HG03378 (cell line): Measurements from ENCODE around the gene PACSIN1.

ENCODE experiments used
- ATAC-seq: cut with Tn5 transposase; IDR thresholded peaks from one replicate; pipeline ENCODE4 v1.9.1; 2021; ENCODE audit warnings: mild to moderate bottlenecking, moderate library complexity; ENCODE audit not compliant: unreplicated experiment

Gene PACSIN1

DNA sequence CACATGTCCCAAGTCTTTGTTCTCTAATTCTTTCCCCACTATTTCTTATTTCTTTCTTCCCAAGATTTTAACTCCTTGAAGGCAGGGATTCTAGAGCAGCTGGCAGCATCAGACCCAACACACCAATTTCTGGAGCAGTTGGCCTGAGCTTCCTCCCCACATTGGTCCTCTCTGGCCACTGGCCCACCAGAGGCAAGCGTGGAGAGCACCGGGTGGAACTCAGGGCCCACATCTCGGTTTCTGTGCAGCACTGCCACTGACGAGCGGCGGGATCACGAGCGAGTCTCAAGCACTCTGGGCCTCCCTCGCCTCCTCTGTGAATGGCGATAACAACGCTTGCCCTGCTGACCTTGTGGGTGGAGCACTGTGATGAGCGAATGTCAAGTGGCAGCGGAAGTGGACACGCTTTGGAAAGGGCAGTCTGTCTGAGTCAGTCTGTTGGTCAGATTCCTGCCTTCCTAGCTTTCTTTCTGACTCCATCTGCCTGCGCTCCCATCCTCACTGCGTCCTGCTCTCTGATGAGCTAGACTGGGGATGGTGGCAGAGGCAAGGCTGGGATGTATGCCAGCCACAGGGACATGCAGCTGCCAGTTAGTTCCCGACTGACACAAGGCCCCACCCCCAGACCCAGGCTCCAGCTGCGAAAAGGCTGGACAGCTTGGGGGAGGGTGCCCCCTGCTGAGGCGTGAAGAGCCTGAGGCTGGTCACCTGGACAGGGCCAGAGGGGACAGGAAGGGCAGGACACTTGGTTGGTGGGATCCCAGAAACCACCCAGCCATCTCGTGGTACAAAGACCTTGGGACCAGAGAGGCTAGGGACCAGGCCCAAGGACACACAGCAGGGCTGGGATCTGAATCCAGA, 94.7 kb downstream of the PACSIN1 start:
- ATAC-seq: no peak

DNA sequence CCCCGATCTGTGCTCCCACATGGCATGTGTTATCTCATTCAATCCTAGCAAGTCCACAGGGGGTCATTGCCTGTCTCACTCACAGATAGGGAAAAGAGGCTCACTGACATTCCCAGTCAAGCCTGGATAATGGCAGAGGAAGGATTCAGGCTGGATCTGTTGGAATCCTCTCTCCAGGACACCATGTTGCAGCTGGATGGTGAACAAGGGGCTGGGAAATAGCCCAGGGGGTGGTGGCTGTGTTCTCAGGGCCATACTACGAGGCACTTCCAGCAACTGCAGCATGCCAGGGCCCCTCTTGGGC, 95.3 kb downstream of the PACSIN1 start:
- no peak for ATAC-seq

DNA sequence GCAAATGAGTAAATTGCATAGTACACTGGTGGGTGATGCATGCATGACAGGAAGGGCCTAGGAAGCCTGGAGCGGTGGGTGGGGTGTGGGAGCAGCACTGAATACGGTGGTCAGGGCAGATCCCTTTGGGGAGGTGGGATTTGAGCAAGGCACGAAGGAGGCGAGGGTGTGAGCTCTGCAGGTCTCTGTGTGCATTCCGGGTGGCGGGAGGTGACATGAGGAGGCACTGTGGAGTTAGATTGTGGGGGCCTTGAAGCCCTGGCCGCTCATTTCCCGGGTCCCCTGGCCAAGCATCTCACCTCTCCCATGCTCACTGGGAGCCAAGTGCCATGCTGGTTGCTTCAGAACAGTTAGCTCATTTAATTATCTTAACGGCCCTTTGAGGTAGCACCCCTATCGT, 96.5 kb downstream of the PACSIN1 start:
- ATAC-seq: no peak

DNA sequence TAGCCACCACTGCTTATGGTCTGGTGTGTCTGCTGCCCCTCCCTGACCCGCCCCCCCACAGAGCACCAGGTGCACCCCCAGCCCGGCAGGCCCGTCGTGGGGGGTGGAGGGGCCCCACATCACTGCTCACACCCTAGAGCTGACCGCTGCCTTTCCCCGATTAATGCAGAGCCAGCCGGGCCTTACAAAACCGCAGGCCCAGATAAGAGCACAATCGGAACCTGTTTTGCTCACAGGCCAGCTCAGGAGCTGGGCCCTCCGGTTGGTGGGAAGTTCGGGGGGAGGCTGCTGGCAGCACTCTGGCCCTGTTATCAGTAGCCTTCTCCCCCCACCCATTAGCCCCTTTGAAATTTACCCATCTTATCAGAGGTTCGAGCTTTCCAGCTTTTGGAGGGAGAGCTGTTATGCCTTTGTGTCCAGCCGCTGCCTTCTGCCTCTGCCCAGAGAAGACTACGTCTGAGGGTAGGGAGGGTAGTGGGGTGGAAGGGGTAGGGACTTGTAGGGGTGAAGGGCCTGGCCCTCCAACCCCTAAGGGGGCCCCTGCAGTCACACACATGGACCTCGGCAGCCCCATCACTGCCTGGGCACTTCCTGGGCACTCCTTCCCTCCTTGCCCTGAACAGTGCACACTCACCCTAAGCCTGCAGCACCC, 97.1 kb downstream of the PACSIN1 start:
- no peak for ATAC-seq

DNA sequence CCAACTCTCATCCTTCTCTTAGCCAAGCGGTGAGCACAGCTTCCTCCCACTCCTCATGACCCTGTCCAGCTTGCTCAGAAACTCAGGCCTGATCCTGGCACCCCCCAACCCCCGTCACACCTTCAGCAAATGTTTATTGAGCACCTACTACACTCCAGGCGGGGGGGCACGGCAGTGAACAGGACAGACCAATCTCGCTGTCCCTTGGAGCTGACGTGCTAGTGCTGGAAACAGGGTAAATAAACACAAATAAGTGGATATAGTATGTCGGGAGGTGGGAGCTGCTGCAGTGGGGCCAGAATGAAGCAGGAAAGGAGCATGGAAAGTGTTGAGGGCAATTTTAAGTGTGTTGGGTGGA, 97.6 kb downstream of the PACSIN1 start:
- no peak for ATAC-seq

DNA sequence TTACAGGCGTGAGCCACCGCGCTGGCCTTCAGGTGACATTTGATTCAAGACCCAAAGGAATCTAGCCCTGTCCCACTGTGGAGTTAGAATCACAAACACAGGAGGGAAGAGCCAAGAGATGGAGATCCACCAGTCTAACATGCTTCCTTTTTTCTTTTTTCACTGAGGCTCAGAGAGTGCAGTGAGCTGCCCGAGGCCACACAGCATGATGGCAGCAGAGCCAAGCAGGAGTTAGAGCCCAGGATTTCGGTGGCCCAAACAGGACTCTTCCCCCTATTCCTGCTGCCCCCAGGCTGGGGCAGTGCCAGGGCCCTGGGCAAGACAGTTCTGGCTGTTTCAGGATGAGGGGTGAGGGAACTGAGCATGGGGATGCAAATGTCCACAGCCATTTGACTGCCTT, 98.3 kb downstream of the PACSIN1 start:
- ATAC-seq: no peak

DNA sequence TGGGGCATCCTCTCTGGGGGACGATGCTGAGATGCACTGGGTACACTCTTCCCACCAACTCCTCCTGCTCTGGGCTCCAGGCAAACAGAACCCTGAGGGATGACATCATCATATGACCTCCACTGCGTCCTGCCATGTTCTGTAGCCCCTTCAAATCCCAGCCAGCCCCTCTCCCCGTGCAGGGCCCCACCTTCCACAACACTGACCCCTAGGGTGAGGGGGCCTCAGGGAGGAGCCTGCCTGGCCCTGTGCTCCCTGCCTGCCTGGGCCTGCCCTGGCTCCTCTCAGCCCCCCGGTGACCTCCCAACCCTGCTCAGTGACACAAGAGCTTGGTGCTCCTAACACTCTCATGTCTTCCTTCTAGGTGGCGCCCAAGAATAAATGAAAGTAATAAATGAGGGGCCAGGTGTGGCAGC, 99.9 kb downstream of the PACSIN1 start:
- no peak for ATAC-seq

DNA sequence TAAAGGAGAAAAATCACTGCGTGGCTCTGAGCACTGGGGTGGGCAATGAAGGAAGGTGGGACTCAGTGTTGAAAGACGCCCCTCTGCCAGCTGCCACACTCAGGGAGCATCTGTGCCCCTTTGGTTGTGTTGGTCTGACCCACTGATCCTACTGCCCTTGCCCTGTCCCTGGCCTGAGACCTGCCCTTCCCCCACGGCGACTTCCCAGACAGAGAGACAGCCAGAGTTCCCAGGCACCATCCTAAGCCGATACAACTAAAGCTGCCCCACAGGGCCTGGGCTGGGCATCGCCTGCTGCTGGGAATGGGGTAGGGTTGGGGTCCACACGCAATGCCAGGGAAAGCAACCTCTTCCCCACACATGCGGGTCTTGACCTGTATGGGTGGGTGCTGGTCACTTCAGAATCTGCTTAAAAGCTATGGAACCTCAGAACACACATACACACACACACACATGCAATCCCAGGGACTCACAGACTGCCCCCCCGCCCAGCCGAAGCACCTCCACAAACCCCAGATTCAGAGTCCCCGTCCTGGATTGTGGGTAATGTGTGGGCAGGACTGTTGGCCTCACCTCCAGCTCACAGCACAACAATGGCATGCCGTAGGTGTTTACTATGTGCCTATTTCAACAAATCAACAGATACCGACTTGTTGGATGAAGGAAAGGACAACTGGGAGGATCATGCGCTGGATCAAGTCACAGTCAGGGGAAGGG, 101.1 kb downstream of the PACSIN1 start:
- no peak for ATAC-seq

DNA sequence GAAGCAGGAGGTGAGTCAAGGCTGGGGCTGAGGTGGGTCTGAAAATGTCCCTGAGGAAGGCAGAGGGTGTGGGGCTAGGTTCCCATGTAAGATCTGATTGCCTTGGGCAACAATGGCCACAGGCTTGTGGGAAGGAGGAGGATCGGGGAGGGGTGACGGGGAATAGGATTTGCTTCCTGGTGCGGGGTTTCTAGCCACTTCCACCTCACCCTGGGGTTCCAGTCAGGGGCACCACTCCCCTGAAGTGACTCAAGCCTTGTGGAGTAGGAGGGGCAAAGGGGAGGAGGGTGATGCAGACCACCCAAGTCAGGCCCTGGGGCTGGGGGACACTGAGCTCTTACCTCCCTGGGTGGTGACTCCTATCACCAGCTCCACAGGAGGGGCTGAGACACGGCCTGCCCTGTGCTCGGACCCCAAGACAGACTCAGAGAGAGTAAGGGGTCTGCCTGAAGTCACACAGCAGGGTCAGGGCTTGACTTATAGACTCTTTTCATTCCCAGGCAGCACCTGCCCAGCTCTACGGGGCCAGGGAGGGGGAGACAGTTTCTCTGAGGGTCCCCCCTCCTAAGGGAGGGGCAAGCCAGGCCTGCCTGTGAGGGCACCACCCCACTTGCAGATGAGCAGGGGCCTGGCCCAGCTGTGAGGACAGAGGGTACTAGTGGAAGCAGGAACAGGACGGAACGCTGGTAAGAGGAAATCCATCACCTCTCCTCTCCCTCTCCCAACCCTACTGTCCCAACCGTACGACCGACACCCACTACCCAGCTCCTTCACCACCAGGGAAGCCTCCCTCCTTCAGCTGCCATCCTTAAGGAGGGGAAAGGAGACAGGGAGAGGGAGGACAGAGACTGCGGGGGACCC, 102.7 kb downstream of the PACSIN1 start:
- ATAC-seq: no peak

DNA sequence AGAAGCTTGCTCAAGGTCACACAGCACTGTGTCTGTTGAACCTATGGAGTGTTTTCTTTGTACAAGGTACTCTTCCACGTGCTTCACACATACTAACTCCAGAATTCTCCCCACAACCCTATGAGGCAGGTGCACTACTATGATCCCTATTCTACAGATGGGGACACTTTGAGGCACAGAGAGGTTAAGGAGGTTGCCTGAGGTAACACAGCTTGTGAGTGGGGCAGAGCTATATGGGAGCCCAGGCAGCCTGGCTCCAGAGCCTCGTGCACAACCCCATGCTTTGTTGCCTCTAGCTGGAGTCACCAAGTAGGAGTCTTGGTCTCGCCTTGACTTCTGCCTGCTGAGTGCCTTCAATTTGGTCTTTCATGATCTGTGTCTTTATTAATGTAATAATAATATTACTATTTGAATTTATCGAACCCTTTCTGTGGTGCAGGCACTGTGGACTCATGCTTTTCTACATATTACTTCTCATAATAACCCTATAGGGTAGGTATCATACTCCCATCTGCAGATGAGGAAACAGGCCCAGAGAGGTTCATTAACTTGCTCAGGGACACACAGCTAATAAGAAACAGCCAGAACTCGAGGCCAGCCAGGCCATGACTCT, 103.6 kb downstream of the PACSIN1 start:
- no peak for ATAC-seq

DNA sequence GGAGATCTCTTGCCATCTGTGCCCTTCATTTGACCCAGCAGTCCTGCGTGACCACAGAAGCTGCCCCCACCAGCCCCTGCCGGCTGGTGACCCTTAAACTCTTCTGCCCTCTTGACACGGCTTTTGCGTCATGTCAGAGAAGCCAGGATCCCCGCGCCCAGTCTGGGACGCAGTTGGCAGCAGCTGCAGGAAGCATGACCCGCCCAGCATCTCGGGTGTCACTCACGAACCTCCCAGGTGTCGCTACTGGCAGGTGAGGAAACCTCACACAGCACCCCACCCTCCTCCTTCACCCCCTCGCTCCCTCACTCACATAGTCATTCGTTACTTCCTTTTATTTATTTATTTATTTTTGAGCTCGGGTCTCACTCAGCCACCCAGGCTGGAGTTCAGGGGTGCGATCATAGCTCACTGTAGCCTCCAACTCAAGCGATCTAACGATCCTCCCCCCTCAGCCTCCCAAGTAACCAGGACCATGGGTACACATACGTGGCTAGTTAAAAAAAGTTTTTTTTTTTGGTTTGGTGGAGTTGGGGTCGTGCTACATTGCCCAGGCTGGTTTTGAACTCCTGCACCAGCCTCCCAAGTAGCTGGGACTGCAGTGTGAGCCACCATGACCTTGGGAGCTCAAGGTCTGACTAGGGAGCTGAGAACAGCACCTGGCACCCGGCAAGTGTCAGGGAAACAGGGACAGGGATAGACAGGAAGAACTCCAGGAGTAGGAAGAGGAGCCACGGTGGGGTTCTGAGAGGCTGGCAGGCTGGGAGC, 104.4 kb downstream of the PACSIN1 start:
- no peak for ATAC-seq

DNA sequence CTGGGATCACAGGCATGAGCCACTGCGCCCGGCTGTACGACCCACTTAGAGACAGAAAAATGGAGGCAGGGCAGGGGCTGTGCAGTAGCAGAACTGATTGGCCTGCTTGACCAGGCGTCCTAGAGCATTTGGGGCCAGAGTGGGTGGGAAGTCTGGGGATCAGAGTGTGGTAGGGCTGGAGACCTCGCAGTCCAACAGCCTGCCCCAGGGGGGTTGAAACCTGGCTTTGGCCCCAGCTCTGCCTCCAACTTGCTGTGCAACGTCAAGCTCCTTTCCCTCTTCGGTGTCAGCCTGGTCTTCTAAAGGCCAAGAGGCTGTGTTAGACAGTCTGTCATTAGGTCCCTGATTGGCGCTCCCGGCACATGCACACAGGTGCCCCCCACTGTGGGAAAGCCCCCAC, 105.5 kb downstream of the PACSIN1 start:
- no peak for ATAC-seq

DNA sequence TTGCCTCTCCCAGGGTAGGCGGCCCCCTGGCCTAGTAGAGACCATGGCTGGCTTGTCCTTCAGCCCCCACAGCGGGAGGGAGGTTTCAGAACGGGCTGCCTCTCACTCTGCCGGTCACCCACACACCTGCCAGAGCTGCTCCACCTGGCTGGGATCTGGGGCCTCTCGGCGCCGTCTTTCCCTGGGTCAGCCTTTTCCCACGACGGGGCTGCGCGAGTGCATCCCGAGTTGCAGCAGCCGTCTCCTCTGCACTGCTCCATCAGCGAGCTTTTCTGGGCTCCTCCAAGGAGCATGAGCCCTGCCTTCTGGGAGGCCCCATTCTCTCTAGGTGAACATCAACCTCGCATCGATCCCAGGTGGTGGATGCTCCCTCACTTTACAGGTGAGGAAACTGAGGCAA, 106.1 kb downstream of the PACSIN1 start:
- no peak for ATAC-seq

DNA sequence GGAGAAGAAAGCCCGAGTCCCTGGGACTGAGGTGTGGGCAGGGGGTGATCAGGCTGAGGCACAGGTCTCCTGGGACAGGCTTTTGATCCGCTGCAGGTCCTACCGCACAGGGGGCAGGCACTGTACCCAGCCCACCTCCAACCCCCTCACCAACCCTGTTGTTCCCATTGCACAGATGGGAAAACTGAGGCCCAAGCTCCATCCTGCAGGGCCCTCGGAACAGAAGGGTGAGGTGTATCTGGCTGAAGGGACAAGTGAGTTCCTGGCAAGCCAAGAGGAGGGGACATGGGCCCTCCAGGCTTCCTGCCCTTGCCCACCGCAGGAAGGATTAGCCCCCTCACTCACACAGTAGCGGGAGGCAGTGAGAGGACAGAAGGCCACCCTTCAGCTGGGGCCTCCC, 106.7 kb downstream of the PACSIN1 start:
- ATAC-seq: no peak

DNA sequence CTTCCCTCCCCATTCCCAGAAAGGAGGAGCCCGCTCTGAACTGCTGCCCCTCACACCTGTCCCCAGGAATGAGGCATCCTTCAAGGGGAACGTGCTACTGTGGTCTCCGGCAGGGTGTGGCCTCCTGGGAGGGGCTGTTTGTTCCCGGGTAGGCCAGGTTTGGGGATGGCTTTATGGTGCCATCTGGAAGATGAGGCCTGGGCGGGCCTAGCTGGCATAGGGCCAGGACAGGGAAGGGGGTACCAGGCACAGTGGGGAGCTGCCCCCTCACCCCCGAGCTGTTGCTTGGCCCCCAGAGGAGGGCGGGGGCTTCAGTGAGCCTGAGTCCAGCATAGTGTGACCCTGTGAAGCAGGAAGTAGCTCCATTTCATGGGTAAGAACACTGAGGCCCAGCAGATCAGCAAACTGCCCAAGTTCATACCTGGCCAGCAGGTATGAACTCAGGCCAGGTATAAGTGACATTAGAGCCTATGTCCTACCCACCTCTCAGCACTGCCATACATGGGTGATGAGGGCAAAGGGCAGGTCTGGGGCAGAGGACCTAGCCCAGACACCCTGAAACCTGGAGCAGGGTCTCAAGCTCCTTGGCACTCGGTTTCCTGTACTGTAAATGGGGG, 107.8 kb downstream of the PACSIN1 start:
- ATAC-seq: no peak

DNA sequence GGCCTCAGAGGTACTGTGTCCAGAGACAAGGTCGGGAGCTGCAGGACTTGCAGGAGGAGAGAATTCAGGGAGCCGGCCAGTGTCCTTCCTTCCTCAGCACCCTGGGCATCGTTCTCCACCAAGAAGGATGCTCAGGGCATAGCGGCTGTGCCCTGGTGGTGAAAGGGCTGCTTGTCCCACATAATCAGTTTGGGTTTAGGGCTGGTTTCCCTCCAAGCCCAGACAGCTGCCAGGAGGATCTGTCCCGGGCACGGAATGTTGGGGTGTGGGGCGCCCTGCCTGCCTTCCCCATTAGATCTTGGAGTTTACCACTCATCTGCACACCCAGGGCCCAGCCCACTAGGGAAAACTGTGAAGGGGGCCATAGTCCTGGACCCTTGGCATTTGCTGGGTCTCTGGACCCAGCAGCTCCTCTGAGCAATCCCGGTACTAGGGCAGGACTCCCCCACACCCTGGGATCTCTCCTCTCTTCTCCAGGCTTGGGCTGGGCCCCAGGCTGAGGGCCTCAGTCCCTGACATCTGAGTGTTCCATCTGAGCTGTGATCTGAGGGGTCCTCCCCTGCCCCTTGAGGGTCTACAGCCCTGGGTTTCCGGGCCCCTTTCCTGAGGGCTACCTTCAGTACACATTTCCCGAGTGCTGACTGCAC, 108.9 kb downstream of the PACSIN1 start:
- ATAC-seq: no peak

DNA sequence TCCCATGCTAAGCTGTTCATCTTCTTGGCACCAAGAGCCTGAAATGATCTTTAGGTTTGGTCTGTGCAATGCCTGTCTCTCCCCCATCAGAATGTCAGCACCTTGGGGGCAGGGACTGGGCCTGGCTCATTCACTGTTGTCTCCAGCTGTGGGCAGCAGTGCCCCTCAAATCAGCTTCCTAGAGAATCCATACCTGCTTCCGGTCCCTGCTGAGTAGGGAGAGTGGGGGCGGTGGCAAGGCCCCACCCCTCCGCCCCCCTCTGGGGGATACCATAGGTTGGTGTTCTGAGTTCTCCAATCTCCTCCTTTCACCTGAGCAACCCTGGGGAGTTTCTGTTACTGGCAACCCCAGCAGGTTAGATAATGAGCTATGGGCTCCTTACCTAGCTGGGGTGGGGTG, 109.5 kb downstream of the PACSIN1 start:
- no peak for ATAC-seq

DNA sequence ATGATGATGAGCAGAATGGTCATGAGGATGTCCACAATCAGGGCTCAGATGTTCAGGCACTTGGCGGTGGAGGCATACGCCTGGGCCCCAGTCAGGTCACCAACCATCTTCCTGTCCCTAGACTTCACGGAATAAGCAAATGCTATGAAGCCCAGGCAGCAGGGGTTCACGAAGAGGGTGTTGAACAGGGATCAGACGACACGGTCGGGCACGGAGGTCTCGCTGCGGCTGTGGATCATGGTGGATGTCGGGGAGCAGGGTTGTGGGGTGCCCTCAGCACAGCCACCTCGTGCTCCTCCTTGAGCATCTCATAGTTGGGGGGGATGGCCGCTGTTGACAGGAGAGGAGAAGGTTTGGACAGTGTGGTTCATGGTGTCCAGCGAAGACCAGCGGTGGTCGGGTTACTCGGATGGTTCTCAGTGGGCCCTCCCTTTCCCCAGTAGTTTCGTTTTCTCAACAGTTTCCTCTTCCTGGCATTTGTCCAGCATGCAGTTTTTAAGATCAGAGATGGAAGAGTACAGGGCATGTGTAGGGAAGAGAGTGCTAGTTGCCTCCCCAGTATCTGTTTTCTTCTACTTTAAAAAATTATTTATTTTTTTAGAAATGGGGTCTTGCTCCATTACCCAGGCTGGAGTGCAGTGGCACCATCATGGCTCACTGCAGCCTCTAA, 110.5 kb downstream of the PACSIN1 start:
- no peak for ATAC-seq
